ENCODE results near the gene EVI5.
A peak's percentile ranks its signal among the peaks of the same experiment; 100 is the strongest.
"Not testable (repeated sequence)": the region's sequence is repeated elsewhere in the genome, so short reads cannot be mapped to it uniquely, and the experiment has no call there.

The EVI5 gene

GRCh38 chr1:92536980-92537884, 247.7 kb downstream of the EVI5 start:
- TF ChIP-seq CTCF (IDR thresholded peaks at IDR 0.05; ENCODE audit: borderline replicate concordance, control extremely low read depth, extremely low read depth, insufficient read depth, missing control alignments), result no peak
- in situ Hi-C loops (cut with MboI; ENCODE audit: low sequenced_read_pairs, unreplicated experiment), result no loop called here
- peak; percentile 66 for DNase-seq (ENCODE audit: low spot score)

GRCh38 chr1:92536211-92536979, 248.5 kb downstream of the EVI5 start:
- in situ Hi-C loops (cut with MboI; ENCODE audit: low sequenced_read_pairs, unreplicated experiment), result no loop called here
- DNase-seq (ENCODE audit: low spot score), result no peak
- no peak for TF ChIP-seq CTCF (IDR thresholded peaks at IDR 0.05; ENCODE audit: borderline replicate concordance, control extremely low read depth, extremely low read depth, insufficient read depth, missing control alignments)

GRCh38 chr1:92532371-92532770, 252.5 kb downstream of the EVI5 start:
- in situ Hi-C loops (cut with MboI; ENCODE audit: low sequenced_read_pairs, unreplicated experiment), result not testable (repeated sequence)

GRCh38 chr1:92531939-92532338, 253.0 kb downstream of the EVI5 start:
- DNase-seq (ENCODE audit: low spot score); in situ Hi-C loops (cut with MboI; ENCODE audit: low sequenced_read_pairs, unreplicated experiment): not testable (repeated sequence)

More at GRCh38 chr1:92532371-92532770, 252.5 kb downstream of the EVI5 start:
- not testable (repeated sequence) for DNase-seq (ENCODE audit: low spot score)

- in situ Hi-C loops (cut with MboI; ENCODE audit: low sequenced_read_pairs, unreplicated experiment), result no loop called here
- DNase-seq (ENCODE audit: low spot score), result no peak
Measured at GRCh38 chr1:92527670-92528069, 257.2 kb downstream of the EVI5 start.

GRCh38 chr1:92524944-92525590, 259.8 kb downstream of the EVI5 start:
- in situ Hi-C loops (cut with MboI; ENCODE audit: low sequenced_read_pairs, unreplicated experiment); DNase-seq (ENCODE audit: low spot score): not testable (repeated sequence)

More at GRCh38 chr1:92527670-92528069, 257.2 kb downstream of the EVI5 start:
- TF ChIP-seq CTCF (IDR thresholded peaks at IDR 0.05; ENCODE audit: borderline replicate concordance, control extremely low read depth, extremely low read depth, insufficient read depth, missing control alignments), result no peak

- TF ChIP-seq CTCF (IDR thresholded peaks at IDR 0.05; ENCODE audit: borderline replicate concordance, control extremely low read depth, extremely low read depth, insufficient read depth, missing control alignments), result no peak
- no peak for DNase-seq (ENCODE audit: low spot score)
- in situ Hi-C loops (cut with MboI; ENCODE audit: low sequenced_read_pairs, unreplicated experiment), result no loop called here
Measured at GRCh38 chr1:92519043-92519442, 265.9 kb downstream of the EVI5 start.

GRCh38 chr1:92516574-92516973, 268.3 kb downstream of the EVI5 start:
- no peak for TF ChIP-seq CTCF (IDR thresholded peaks at IDR 0.05; ENCODE audit: borderline replicate concordance, control extremely low read depth, extremely low read depth, insufficient read depth, missing control alignments)
- in situ Hi-C loops (cut with MboI; ENCODE audit: low sequenced_read_pairs, unreplicated experiment), result no loop called here
- no peak for DNase-seq (ENCODE audit: low spot score)

Measured in GM13976 (cell line).